ENCODE data around the gene MUSK. TPM values are rescaled to one million over a fixed set of nuclear protein-coding genes. Genes with fewer than 3 reads are reported as not detected.
"Not testable (repeated sequence)": the region's sequence is repeated elsewhere in the genome, so short reads cannot be mapped to it uniquely, and the experiment has no call there.

The MUSK gene
- total RNA-seq, 4 donors from 2014 or later, result 4.4 to 28.1 (median 10.3) TPM

GRCh38 chr9:110825950-110826349 is 157.4 kb downstream of the MUSK start:
- H3K36me3 ChIP-seq, result no peaks in the 10 kb centered on the region
- H3K4me1 ChIP-seq, result no peaks in the 10 kb centered on the region
- no peak overlapping the region for H3K27ac ChIP-seq
- H3K9me3 ChIP-seq, result no peaks in the 10 kb centered on the region
- TF ChIP-seq, protein P1, sequence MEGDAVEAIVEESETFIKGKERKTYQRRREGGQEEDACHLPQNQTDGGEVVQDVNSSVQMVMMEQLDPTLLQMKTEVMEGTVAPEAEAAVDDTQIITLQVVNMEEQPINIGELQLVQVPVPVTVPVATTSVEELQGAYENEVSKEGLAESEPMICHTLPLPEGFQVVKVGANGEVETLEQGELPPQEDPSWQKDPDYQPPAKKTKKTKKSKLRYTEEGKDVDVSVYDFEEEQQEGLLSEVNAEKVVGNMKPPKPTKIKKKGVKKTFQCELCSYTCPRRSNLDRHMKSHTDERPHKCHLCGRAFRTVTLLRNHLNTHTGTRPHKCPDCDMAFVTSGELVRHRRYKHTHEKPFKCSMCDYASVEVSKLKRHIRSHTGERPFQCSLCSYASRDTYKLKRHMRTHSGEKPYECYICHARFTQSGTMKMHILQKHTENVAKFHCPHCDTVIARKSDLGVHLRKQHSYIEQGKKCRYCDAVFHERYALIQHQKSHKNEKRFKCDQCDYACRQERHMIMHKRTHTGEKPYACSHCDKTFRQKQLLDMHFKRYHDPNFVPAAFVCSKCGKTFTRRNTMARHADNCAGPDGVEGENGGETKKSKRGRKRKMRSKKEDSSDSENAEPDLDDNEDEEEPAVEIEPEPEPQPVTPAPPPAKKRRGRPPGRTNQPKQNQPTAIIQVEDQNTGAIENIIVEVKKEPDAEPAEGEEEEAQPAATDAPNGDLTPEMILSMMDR (IDR thresholded peaks at IDR 0.05), result no peak
- no peak for TF ChIP-seq POLR2A (IDR thresholded peaks at IDR 0.05)
- H3K27me3 ChIP-seq, result no peaks in the 10 kb centered on the region
- H3K4me3 ChIP-seq, result no peak overlapping the region
- DNase-seq, result no peak

GRCh38 chr9:110826400-110826799 is 157.8 kb downstream of the MUSK start:
- not testable (repeated sequence) for DNase-seq, H3K36me3 ChIP-seq, H3K4me1 ChIP-seq, H3K27ac ChIP-seq, H3K4me3 ChIP-seq, H3K9me3 ChIP-seq, H3K27me3 ChIP-seq

GRCh38 chr9:110828264-110828663 is 159.7 kb downstream of the MUSK start:
- no peak for DNase-seq
- no peaks in the 10 kb centered on the region for H3K36me3 ChIP-seq
- H3K4me3 ChIP-seq, result no peak overlapping the region
- TF ChIP-seq POLR2A (IDR thresholded peaks at IDR 0.05), result no peak
- TF ChIP-seq, protein P1 (IDR thresholded peaks at IDR 0.05), result no peak
- no peaks in the 10 kb centered on the region for H3K9me3 ChIP-seq
- H3K27me3 ChIP-seq, result no peaks in the 10 kb centered on the region
- H3K4me1 ChIP-seq, result no peaks in the 10 kb centered on the region
- H3K27ac ChIP-seq, result no peak overlapping the region

DNA sequence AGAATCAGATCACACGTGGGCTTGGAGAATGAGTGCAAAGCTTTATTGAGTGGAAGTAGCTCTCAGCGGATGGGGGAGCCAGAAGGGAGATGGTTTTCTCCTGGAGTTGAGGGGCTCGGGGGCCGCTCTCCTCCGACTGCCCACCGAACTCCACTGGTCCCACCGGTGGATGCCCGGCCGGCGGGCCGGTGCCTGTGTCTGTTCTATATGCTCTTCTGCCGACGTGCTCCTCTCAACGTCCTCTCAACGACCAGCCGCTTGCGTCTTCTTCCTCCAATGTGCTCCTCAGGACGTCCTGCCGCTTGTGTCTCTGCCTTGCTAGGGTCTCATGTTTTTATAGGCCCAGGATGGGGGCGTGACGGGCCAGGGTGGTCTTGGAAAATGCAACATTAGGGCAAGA is 161.9 kb downstream of the MUSK start:
- no peak for DNase-seq
- Histone ChIP-seq H3K4me1 (no peaks in the 10 kb centered on the region), H3K4me3 (no peak overlapping the region), H3K36me3 (no peaks in the 10 kb centered on the region), H3K9me3 (no peaks in the 10 kb centered on the region), H3K27me3 (no peaks in the 10 kb centered on the region), H3K27ac (no peak overlapping the region)
- TF ChIP-seq, protein P1 (IDR thresholded peaks at IDR 0.05), result no peak
- TF ChIP-seq POLR2A (IDR thresholded peaks at IDR 0.05), result no peak

- DNase-seq, result no peak
- H3K27ac ChIP-seq, result no peak overlapping the region
- H3K9me3 ChIP-seq, result no peaks in the 10 kb centered on the region
- no peaks in the 10 kb centered on the region for H3K27me3 ChIP-seq
- H3K36me3 ChIP-seq, result no peaks in the 10 kb centered on the region
- H3K4me3 ChIP-seq, result no peak overlapping the region
- no peaks in the 10 kb centered on the region for H3K4me1 ChIP-seq
- TF ChIP-seq, protein P1 (IDR thresholded peaks at IDR 0.05), result no peak
- no peak for TF ChIP-seq POLR2A (IDR thresholded peaks at IDR 0.05)
Observed at GRCh38 chr9:110832926-110833325, 164.3 kb downstream of the MUSK start.

DNA sequence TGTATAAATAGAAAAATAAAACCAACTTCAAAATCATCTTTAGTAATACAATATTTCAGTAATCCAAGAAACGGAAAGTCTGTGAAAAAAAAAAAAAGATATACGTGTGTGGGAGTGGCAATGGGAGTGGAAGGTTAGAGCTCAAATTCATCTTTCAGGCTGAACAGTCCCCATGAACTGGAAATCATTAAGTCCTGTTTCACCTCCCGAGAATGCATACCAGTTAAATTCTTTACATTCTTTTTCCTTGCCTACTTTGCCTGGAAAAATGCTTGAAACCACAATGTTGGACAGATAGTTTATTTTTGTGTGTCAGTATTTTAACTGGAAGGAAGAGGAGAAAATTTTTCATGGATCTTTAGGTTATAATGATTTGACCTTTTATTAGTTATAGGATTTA is 166.8 kb downstream of the MUSK start:
- H3K4me3 ChIP-seq, result no peak overlapping the region
- no peak for TF ChIP-seq POLR2A (IDR thresholded peaks at IDR 0.05)
- TF ChIP-seq, protein P1 (IDR thresholded peaks at IDR 0.05), result no peak
- no peaks in the 10 kb centered on the region for H3K36me3 ChIP-seq
- no peaks in the 10 kb centered on the region for H3K9me3 ChIP-seq
- H3K27me3 ChIP-seq, result no peaks in the 10 kb centered on the region
- no peak for DNase-seq
- no peak overlapping the region for H3K27ac ChIP-seq
- H3K4me1 ChIP-seq, result no peaks in the 10 kb centered on the region
